Measurements from ENCODE around the gene ATXN2L.

DNA sequence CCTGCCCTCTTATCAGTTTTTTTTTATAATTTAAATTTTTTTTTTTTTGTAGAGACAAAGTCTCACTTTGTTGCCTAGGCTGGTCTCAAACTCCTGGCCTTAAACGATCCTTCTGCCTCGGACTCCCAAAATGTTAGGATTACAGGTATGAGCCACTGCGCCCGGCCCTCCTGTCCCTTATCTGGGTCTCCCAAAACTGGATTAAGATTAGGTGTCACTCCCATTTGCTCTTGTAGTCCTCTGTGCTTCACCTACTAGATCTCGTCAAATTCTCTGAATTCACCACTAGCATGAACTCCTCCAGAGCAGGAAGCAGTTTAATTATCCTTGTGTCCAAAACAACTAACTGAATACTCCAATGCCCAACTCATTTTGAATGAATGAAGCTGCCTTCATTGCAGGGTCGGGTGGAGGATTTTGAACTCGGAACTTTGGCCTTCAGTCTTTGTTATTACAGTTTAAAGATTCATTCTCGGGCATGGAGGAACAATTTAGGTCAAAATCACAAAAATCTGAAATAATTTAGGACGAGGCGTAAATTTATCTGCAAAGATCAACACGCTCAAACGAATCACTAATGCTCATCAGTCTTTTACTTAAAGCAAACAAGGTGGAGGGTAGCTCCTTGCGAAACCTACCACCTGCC is 802 bp upstream of the ATXN2L start:
- TF ChIP-seq, protein P1, sequence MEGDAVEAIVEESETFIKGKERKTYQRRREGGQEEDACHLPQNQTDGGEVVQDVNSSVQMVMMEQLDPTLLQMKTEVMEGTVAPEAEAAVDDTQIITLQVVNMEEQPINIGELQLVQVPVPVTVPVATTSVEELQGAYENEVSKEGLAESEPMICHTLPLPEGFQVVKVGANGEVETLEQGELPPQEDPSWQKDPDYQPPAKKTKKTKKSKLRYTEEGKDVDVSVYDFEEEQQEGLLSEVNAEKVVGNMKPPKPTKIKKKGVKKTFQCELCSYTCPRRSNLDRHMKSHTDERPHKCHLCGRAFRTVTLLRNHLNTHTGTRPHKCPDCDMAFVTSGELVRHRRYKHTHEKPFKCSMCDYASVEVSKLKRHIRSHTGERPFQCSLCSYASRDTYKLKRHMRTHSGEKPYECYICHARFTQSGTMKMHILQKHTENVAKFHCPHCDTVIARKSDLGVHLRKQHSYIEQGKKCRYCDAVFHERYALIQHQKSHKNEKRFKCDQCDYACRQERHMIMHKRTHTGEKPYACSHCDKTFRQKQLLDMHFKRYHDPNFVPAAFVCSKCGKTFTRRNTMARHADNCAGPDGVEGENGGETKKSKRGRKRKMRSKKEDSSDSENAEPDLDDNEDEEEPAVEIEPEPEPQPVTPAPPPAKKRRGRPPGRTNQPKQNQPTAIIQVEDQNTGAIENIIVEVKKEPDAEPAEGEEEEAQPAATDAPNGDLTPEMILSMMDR (IDR thresholded peaks at IDR 0.05; ENCODE audit: low read length) = no peak
- TF ChIP-seq EZH2 (IDR thresholded peaks at IDR 0.05; ENCODE audit: borderline replicate concordance, low read length) = no peak

Measured in OCI-LY1 (cell line).